ENCODE results near the gene MRPS15.
"Not testable (repeated sequence)": the region's sequence is repeated elsewhere in the genome, so short reads cannot be mapped to it uniquely, and the experiment has no call there.

Gene MRPS15

DNA sequence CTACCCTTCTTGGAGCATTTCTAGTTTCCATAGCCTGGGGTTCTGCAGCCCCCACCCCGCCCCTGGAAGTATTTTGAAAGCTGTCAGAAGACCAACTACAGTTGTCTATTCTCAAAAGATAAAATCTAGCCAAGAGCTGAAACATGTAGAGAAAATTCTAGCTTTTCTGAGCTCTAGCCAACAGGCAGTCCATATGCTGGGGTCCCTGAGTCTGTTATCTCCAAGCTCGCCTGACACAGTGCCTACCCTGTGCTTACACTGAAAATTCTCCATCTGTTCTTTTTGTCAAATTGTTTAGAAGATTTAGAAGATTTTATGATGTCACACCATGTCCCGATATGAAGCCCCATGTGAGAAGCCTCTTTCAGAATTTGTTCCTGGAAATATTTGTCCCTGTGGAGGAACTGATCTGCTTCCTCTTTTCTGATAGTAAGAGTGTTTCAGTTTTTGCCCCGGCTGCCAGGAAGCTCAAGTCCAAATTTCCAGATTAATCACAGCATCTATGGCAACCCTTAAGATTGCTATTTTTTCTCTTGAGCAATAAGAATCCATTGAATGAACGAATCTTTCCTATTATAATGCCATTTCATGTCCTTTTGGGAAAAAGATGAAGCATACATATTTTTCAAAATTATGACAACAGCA, 42.2 kb upstream of the MRPS15 start:
- no peak for DNase-seq (ENCODE audit: extremely low read depth, low read depth)

DNA sequence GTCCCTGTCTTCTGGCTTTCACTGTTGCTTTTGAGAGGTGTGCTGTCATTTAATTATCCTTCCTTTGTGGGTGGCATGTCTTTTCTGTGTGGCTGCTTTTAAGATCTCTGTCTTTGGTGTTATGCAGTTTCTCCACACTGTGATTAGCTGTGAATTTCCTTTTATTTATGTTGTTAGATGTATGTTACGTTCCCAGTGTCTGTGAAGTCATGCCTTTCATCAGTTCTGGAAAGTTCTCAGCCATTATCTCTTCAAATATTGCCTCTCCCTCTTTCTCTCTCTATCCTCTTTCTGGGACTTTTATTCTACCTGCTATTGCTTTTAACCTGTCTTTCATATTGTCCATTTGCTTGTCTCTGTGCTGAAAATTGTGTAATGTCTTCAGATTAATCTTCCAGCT, 39.5 kb upstream of the MRPS15 start:
- DNase-seq (ENCODE audit: extremely low read depth, low read depth), result no peak
- TF ChIP-seq, protein P1, sequence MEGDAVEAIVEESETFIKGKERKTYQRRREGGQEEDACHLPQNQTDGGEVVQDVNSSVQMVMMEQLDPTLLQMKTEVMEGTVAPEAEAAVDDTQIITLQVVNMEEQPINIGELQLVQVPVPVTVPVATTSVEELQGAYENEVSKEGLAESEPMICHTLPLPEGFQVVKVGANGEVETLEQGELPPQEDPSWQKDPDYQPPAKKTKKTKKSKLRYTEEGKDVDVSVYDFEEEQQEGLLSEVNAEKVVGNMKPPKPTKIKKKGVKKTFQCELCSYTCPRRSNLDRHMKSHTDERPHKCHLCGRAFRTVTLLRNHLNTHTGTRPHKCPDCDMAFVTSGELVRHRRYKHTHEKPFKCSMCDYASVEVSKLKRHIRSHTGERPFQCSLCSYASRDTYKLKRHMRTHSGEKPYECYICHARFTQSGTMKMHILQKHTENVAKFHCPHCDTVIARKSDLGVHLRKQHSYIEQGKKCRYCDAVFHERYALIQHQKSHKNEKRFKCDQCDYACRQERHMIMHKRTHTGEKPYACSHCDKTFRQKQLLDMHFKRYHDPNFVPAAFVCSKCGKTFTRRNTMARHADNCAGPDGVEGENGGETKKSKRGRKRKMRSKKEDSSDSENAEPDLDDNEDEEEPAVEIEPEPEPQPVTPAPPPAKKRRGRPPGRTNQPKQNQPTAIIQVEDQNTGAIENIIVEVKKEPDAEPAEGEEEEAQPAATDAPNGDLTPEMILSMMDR (IDR thresholded peaks at IDR 0.05; ENCODE audit: low read depth, low read length, missing control alignments), result no peak

More for the DNA sequence above, 42.2 kb upstream of the MRPS15 start:
- no peak overlapping the region for H3K4me3 ChIP-seq (replicated peaks; ENCODE audit: low read depth, low read length)
- TF ChIP-seq, protein P1 (IDR thresholded peaks at IDR 0.05; ENCODE audit: low read depth, low read length, missing control alignments), result no peak

DNA sequence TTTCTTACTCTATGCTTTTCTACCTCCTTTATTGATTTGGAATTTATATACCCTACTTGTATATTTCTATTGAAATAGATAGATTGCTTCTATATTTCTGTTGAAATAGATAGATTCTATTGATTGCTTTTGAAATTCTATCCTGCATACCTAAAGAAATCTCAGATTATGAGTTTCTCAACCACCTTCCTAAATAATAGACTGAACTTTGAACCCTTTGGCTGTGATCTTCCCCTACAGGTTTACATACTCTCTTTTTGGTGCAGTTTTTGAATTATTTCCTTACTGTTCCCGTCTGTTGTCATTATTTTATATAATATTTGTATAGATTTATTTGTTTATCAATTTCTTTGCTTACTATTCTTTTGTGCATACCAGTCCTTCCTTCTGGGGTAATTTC, 39.0 kb upstream of the MRPS15 start:
- DNase-seq (ENCODE audit: extremely low read depth, low read depth), result no peak
- TF ChIP-seq, protein P1 (IDR thresholded peaks at IDR 0.05; ENCODE audit: low read depth, low read length, missing control alignments), result no peak
- H3K4me3 ChIP-seq (replicated peaks; ENCODE audit: low read depth, low read length), result no peak overlapping the region

More for the DNA sequence above, 39.5 kb upstream of the MRPS15 start:
- no peak overlapping the region for H3K4me3 ChIP-seq (replicated peaks; ENCODE audit: low read depth, low read length)

DNA sequence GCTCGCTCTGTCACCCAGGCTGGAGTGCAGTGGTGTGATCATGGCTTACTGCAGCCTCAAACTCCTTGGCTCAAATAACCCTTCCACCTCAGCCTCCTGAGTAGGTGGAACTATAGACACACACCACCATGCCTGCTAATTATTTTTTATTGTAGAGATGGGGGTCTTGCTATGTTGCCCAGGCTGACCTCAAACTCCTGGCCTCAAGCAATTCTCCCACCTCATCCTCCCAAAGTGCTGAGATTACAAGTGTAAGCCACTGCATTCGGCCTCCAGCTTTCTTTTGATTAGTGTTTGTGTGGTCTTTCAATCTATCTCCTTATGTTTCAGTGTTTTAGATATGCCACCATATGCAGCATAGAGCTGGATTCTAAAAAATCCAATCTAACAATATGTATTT, 38.4 kb upstream of the MRPS15 start:
- TF ChIP-seq, protein P1 (IDR thresholded peaks at IDR 0.05; ENCODE audit: low read depth, low read length, missing control alignments), result no peak

DNA sequence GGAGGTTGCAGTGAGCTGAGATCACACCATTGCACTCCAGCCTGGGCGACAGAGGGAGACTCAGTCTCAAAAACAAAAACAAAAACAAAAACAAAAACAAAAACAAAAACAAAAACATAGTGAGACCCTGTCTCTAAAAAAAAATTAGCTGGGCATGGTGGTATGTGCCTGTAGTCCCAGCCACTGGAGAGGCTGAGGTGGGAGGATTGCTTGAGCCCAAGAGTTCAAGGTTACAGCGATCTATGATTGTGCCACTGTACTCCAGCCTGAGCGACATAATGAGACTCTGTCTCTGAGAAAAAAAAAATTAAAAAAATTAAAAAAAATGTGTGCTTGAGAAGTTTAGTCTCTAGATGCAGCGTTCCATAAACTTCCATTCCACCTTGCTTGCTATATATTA, 37.7 kb upstream of the MRPS15 start:
- H3K4me3 ChIP-seq (replicated peaks; ENCODE audit: low read depth, low read length); DNase-seq (ENCODE audit: extremely low read depth, low read depth): not testable (repeated sequence)

More for the DNA sequence above, 38.4 kb upstream of the MRPS15 start:
- no peak overlapping the region for H3K4me3 ChIP-seq (replicated peaks; ENCODE audit: low read depth, low read length)
- DNase-seq (ENCODE audit: extremely low read depth, low read depth), result no peak

DNA sequence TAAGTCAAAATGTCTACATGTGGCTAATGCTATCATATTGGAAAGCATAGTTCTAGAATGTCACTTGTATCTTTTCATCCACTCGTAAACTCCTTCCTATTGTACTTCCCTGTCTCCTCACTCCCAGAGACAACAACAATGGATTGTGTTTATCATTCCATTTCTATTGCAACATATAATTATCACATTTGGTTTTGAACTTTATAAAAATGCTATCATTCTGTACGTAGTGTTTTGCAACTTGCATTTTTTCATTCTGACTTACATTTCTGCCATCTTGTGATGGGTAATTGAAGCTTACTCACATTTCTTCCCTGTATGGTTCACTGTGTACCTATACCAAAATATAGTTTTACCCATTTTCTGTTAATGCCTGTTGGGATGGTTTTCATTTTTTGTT, 33.0 kb upstream of the MRPS15 start:
- TF ChIP-seq, protein P1 (IDR thresholded peaks at IDR 0.05; ENCODE audit: low read depth, low read length, missing control alignments), result no peak
- no peak overlapping the region for H3K4me3 ChIP-seq (replicated peaks; ENCODE audit: low read depth, low read length)
- DNase-seq (ENCODE audit: extremely low read depth, low read depth), result no peak

DNA sequence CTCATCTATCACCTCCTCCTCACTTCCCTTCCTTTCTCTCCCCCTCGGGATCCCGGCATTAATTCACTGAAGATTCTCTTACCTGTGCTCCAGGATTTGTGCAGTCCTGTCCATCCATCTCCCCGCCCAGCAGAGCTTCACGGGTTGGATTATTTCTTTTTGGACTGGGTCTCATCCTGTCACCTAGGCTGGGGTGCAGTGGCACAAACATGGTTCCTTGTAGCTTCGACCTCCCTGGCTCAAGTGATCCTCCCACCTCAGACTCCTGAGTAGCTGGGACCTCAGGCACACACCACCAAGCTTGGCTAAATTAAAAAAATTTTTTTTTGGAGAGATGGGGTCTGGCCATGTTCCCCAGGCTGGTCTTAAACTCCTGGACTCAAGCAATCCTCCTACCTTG, 30.8 kb upstream of the MRPS15 start:
- H3K4me3 ChIP-seq (replicated peaks; ENCODE audit: low read depth, low read length), result no peak overlapping the region
- no peak for DNase-seq (ENCODE audit: extremely low read depth, low read depth)
- TF ChIP-seq, protein P1 (IDR thresholded peaks at IDR 0.05; ENCODE audit: low read depth, low read length, missing control alignments), result no peak
